GM10847 (cell line): ENCODE results near the gene DSP.

Experiments used
- POLR2A ChIP-seq: IDR thresholded peaks from 2 replicates; pipeline ENCODE4 v1.6.1; 2011; ENCODE audit not compliant: insufficient read length; ENCODE audit errors: extremely low read depth

DSP gene

DNA sequence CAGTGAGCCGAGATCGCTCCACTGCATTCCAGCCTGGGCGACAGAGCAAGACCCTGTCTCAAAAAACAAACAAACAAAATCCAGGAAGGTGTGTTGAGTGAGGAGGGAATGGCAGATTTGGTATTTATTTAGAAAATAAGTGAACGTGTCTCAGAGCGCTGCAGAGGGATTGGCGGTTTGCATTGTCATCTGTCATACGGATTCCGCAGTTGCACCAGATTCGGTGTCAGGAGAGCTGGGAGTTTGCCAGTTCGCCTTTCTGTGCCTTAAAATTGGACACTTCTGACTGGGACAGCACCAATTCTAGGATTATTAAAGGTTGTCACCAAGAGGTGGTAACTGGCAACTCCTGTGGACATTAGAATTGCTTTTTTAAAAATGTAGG lies 49.4 kb downstream of the DSP start:
- no peak for TF ChIP-seq POLR2A

- no peak for TF ChIP-seq POLR2A
Measured at GRCh38 chr6:7591770-7592169, 50.3 kb downstream of the DSP start.

DNA sequence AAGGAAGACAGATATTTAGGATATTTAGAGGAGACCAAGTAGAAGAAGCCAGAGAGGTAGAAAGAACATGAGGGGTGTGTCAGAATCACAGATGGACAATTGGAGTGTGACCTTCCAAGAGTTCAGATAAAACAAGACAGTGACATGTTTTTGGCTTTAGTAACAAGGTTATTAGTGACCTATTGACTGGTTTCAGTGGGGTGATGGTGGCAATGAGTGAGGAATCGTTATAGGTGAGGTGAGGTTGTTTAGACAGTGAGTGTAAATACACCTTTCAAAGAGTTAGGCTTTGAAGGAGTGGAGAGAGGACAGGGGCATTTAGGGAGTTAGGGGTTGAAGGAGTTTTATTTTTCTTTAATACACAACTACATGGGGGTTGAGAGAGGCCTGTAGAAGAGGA lies 51.8 kb downstream of the DSP start:
- TF ChIP-seq POLR2A = no peak

GRCh38 chr6:7594579-7595125 lies 53.2 kb downstream of the DSP start:
- TF ChIP-seq POLR2A = no peak

DNA sequence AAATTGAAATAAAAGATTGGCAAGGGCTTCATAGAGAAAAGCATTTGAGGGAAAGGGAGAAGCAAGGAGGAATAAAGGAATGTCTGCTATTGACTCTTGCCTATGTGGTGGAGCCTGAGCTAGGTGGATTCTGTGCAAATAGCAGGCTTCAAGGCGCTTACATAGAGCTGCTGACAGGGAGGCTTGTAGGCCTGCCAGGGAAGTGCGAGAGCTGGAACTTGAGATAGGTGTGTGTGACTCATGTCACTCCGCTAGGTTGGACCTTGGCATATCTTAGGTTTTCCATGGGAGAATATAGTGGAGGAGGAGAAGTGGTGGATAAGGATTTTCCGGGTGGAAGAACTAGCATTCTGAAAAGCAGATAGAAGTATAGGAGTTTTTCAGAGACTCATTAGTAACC lies 62.5 kb downstream of the DSP start:
- no peak for TF ChIP-seq POLR2A

DNA sequence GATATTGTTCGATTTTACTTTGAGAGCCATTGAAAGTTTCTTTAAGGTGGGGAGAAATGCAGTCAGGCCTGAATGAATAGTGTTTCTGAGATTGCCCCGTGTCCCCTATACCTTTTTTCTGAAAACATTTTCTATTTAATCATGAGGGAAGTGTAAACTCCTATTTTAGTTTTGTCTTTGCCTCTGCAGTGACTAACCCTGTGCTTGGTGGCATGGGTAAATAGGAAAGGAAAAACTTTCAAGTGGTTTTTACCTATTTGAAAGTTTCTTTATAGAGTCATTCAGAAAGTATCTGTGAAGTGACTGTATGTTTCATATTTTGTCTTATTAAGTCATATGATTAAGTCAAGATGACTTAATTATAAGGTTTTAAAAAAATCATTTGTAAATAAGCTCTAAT lies 63.0 kb downstream of the DSP start:
- no peak for TF ChIP-seq POLR2A

- no peak for TF ChIP-seq POLR2A
Measured at GRCh38 chr6:7615611-7616383, 74.3 kb downstream of the DSP start.

- no peak for TF ChIP-seq POLR2A
Measured at GRCh38 chr6:7617801-7618764, 76.6 kb downstream of the DSP start.

GRCh38 chr6:7621761-7622160 lies 80.3 kb downstream of the DSP start:
- TF ChIP-seq POLR2A = no peak

GRCh38 chr6:7624796-7625710 lies 83.6 kb downstream of the DSP start:
- TF ChIP-seq POLR2A = no peak

DNA sequence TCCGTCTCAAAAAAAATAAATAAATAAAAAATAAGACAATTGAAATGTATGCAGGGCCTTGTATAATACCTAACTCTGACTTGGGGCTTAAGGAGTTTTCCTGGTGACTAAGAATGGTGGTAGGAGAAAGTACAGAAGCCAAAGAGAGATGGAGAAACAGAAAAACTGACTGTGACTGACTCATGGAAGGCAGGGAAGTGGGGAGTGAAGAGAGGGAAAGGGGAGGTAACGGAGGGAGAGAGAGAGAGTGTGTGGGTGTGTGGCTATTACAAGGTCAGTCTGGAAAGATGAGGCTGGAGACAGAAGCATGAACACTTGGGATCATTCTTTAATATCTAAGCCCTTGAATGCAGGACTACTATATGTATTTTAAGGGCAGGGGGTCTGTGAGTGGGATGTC lies 87.0 kb downstream of the DSP start:
- no peak for TF ChIP-seq POLR2A

- TF ChIP-seq POLR2A = no peak
Measured at GRCh38 chr6:7628909-7629308, 87.4 kb downstream of the DSP start.

- TF ChIP-seq POLR2A = no peak
Measured at GRCh38 chr6:7629321-7629720, 87.8 kb downstream of the DSP start.

DNA sequence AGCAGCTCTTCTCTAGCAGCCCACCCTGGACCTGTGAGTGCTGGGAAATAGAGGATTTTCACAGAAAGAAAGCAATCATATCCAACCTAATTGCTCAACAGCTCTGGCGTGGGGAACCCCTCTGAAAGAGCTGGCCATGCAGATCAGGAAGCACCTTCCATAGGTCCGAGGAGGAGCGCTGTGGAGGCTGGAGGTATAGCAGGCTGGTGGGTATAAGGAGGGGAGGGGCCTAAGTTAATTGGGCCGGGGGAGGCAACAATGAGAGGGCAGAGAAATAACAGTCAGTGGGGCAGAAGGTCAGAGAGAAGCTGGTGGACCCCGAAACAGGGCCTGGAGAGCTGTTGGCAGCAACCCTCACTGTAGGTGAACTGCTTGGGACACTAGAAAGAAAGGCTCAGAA lies 89.3 kb downstream of the DSP start:
- TF ChIP-seq POLR2A = no peak

- TF ChIP-seq POLR2A = no peak
Measured at GRCh38 chr6:7631466-7631865, 90.0 kb downstream of the DSP start.

GRCh38 chr6:7632501-7633290 lies 91.2 kb downstream of the DSP start:
- TF ChIP-seq POLR2A = no peak
